HG02852 (cell line): ENCODE results near the gene GOLGA6A.
"Not testable (repeated sequence)": the region's sequence is repeated elsewhere in the genome, so short reads cannot be mapped to it uniquely, and the experiment has no call there.

Source experiments
- ATAC-seq: cut with Tn5 transposase; IDR thresholded peaks from one replicate; pipeline ENCODE4 v1.9.1; 2021; ENCODE audit warnings: mild to moderate bottlenecking, moderate library complexity; ENCODE audit not compliant: unreplicated experiment

The GOLGA6A gene

DNA sequence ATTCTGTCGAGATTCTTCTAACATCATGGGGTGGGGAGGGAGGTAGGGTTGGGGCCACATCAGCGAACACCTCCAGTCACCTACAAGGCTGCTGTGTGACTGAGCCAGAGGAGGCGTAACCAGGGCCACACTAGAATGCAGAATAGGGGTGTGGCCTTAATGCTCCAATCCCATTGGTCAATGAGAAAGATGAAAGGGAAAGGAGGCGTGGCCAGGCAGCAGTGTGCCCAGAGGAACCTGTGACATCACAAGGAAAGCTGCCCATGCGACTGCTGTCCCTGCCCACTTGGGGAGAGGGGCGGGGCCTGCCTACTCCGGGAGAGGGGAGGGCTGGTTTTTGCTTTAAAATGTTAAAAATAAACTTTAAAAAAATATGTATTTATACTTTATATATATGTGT, at the start of gene GOLGA6A:
Gene GOLGA6A, minus strand, starts transcription at position 101 of the 400 bp plus-strand sequence. Its CDS starts 41 bp downstream, at position 60.
- ATAC-seq, result not testable (repeated sequence)

DNA sequence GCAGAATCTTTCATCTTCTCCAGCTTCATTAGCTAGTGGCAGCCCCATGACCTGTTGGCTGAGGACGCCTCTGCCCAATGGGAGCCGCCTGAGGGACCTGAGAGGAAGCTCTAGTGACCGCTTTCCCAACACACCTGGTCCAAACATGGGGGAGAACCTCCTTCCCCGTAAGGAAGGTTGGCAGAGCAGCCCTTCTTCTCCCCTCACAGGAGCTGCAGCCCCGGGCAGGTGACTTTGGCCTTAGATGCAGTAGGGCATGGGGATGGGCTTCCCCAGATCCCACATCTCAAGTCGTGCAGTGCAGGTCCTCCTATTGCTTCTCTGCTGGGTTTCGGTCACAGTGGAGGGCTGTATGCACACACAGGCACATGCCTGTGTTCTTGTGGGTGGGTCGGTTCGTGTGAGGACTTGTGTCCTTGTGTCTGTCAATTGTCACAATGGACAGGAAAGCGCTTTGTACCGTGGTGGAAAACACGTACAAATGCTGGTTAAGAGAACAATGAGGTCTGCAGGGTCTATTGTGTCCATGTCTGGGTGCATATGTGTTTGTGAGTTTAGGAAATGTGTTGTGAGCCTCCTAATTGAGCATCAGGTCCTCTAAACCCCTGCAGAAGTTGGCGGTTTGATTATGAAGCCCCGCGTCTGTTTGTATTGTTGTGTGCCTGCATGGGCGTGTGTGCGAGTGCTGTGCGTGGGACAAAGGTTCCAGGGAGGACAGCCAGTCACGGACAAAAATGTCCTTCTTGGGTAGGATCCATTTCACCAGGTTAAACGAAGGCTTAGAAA, 49.5 kb upstream of the GOLGA6A start:
- no peak for ATAC-seq

DNA sequence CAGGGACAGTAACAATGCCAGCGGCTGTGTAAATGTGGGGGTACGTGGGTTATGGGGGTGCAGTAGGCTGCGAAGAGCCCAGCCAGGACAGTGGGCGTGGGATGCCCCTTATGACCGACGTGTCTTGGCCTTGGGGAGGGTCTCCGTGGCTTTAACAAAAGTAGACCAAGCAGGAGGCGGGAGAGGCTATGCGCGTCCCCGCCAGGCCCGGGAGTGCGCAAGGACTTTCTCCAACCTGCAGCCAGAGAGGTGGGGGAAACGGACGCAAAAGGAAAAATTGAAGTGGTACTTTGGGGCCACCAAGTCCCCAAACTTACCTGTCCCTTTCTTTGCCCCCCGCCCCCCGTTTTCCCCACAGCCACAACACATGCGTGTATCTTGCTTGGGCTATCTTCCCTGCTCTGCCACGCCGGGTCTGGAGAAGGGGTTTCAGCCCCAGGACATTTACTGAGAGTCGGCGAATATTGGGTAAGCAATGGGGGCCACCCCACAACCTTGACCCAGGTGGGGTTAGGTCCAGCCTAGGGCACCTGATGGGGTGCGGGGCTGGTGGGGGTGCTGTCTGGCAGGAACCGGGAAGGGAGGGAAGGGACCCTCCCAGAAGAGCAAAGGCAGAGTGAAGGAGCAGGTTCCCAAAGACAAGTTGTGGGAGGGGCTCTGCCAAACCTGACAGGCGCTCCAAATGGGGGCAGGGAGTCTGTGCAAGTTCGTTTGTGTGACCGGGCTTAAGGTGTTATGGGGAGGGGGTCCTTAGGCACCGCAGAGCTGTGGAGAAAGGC, 48.7 kb upstream of the GOLGA6A start:
- ATAC-seq, result no peak

GRCh38 chr15:74130155-74130848, 48.0 kb upstream of the GOLGA6A start, which contains the start of gene ISLR2:
TSS of gene ISLR2 (plus strand) at chr15:74130586. CDS start at chr15:74132755, 2,169 bp downstream.
- no peak for ATAC-seq

GRCh38 chr15:74129586-74130154, 47.3 kb upstream of the GOLGA6A start:
- ATAC-seq, result no peak

- no peak for ATAC-seq
These were observed 46.6 kb upstream of the GOLGA6A start for GRCh38 chr15:74128785-74129585.

DNA sequence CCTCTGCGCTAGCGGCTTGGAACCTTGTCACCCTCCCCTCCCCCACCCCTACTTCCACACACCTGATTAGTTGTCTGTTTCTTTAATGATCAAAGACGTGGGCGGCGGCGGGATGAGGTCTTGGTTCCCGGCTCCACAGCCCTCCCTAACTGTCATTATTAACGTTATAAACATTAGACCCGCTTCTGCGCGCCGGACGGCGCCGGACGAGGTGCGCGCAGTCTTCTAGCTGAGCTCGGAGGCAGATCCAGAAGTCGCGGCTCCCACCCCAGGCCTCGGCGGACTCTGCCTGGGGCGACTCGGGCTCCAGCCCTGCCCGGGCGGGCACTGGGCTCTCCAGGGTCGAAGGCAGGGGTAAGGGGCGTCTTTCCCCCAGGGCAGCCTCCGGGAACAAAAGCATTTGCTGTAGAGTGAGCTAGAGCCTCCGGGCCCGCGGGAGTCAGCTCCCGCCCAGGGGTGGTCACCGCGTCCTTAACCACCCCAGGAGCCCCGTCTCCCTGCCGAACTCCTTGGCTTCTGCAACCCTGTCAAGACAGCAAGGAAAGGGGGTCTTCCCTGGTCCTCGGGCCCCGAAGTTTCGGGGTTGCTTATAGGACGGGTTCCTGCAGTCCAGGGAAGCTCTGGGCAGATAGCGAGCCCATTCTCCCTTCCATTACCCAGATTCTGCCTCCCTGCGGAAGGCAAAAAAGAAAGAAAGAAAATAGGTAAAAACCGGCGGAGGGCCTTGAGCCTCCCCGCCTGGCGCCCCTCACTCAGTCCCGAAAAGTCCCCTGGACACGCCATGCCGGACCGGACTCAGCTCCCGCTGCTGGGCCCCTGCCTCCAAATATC, 45.8 kb upstream of the GOLGA6A start:
- ATAC-seq, result no peak

GRCh38 chr15:74127255-74127953, 45.1 kb upstream of the GOLGA6A start:
- peak; percentile 64 for ATAC-seq

DNA sequence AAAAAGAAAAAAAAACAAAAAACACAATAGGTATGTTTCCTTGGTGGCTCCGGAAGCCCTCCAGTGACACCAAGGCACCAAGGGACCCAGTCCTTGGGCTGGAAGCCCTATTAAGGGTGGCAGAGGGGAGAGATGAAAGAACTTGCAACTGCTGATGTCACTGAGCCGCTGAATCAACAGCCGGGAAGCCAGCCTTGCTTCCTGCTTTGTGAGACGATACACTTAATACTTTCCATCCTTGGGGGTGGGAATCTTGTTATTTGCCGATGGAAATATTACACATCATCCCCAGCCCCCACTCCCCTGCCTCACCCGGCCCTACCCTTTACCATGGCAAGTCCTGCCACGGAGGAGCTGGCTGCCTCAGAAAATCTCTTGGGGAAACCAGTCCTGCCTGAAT, 42.4 kb upstream of the GOLGA6A start:
- no peak for ATAC-seq

DNA sequence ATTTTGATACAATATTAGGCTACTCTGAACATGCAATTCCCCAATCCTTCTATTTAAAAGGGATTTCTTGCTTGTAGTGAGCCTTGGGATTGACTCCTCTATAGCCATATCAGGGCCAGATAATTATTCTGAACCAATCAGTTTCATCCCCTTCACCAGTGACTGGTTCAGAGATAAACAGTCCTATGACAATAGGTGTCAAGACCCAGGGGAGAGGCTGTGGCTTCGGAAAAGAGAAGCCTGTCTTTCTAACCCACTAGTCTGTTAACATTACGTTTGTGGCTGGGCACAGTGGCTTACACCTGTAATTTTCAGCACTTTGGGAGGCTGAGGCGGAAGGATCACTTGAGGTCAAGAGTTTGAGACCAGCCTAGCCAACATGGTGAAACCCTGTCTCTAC, 41.8 kb upstream of the GOLGA6A start:
- no peak for ATAC-seq

DNA sequence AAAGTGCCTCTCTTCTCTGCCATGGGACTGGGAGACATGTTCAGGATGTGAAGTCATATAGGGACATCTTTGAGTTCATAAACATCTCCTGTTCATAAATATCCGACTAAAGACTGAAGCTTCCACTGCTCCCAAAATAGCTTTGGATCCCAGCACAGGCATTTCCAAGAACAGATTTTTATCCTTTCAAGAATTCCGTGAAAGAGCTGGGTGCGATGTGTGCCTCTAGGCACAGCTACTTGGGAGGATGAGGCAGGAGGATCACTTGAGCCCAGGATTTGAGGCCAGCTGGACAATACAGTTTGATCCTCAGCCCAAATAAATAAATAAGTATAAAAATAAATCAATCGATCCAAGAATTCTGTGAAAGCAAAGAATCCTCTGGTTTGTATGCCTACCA, 41.3 kb upstream of the GOLGA6A start:
- no peak for ATAC-seq

GRCh38 chr15:74123131-74123429, 40.7 kb upstream of the GOLGA6A start:
- ATAC-seq, result no peak

GRCh38 chr15:74122403-74123130, 40.2 kb upstream of the GOLGA6A start:
- ATAC-seq, result no peak

GRCh38 chr15:74121858-74122257, 39.5 kb upstream of the GOLGA6A start:
- no peak for ATAC-seq

DNA sequence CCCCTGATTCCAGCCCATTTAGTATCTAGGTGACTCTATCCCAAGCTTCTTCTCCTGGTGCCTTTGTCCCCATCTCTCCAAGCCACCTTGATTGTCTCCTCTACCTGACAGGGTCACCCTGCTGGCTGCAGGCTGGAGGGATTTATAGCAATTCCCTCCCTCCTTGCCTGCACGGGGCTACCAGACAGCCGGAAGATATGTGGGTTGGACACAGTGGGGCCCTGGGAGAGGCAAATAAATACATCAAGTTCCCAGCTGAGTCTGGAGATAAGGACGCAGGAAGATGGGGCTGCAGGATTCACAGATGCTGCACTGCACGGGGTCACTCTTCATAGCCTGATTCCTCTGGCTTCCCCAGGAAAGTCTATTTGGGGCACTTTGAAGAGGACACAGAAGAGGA, 38.7 kb upstream of the GOLGA6A start:
- ATAC-seq, result no peak

DNA sequence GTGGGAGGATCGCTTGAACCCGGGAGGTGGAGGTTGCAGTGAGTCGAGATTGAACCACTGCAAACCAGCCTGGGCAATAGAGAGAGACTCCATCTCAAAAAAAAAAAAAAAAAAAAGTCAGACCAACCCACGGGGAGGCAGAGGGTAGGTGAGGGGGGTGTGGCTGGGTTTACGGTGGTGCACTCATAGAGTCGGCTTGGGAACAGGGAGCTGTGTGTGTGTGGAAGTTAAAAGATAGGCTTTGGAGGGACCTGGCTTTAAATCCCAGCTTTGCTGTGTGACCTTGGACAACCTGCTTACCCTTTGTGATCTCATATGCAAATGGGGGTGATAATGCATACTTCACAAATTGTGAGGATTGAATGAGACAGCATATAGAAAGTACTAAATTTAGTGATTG, 38.1 kb upstream of the GOLGA6A start:
- no peak for ATAC-seq

DNA sequence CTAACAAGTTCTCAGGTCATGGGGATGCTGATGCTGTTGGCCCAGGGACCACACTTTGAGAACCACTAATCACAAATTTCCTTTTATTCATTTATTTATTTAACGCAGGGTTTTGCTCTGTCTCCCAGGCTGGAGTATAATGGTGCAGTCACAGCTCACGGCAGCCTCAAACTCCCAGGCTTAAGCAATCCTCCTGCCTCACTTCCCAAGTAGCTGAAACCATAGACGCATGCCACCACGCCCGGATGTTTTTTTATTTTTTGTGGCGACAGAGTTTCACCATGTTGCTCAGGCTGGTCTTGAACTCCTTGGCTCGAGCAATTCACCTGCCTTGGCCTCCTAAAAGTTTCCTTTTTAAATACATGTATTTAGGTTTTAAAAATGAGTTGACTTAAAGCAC, 27.4 kb upstream of the GOLGA6A start:
- ATAC-seq, result no peak

DNA sequence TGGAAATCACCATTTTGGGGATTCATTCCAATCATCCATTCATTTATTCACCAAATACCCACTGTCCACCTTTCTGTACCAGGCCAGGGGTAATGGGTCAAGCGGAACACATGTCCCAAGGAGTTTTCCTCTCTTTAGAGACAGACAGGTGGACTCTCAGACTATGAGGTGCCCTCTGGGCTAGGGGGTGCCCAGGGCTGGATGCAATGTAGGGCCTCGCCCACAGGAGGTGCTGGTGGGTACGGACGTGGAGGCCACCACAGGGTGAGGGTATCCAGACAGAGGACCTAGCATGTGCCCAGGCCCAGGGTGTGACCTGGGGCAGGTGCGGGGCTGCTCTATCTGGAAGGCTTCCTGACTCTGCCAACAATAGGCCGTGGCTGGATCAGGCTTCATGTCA, 26.3 kb upstream of the GOLGA6A start:
- ATAC-seq, result not testable (repeated sequence)
